Calu3 (cell line): ENCODE data around the gene LRP2. TPM values are rescaled to one million over a fixed set of nuclear protein-coding genes. Genes with fewer than 3 reads are reported as not detected.

Experiments used
- BruUV-seq: library from RNA; stranded (reverse); fragments of 400-500 nt; replicated peaks from 2 replicates; lab custom pipeline; 2021; lab: Mats Ljungman, UMichigan
- CTCF ChIA-PET: fragments of 300-600 bp; sonication (Branson Sonifier 250); formaldehyde crosslinking; loops from one replicate; lab custom pipeline; 2022; ENCODE audit warnings: antibody characterized with exemption; lab: Charles Lee
- DNase-seq: peaks from one replicate; pipeline ENCODE4 v3.0.0; 2022
- H3K27ac Mint-ChIP-seq: one replicate; pipeline ENCODE4 v1.8.0; 2022; ENCODE audit warnings: mixed read lengths; ENCODE audit not compliant: unreplicated experiment
- H3K27me3 Mint-ChIP-seq: one replicate; pipeline ENCODE4 v1.8.0; 2022; ENCODE audit warnings: mixed read lengths; ENCODE audit not compliant: unreplicated experiment
- H3K36me3 Mint-ChIP-seq: one replicate; pipeline ENCODE4 v1.8.0; 2022; ENCODE audit warnings: mild to moderate bottlenecking, moderate library complexity, mixed read lengths; ENCODE audit not compliant: insufficient read depth, unreplicated experiment
- H3K4me1 Mint-ChIP-seq: one replicate; pipeline ENCODE4 v1.8.0; 2022; ENCODE audit warnings: mild to moderate bottlenecking, low read depth, mixed read lengths; ENCODE audit not compliant: unreplicated experiment
- H3K4me3 Mint-ChIP-seq: one replicate; pipeline ENCODE4 v1.8.0; 2022; ENCODE audit warnings: mild to moderate bottlenecking, low read depth, moderate library complexity, mixed read lengths; ENCODE audit not compliant: unreplicated experiment
- H3K9me3 Mint-ChIP-seq: one replicate; pipeline ENCODE4 v1.8.0; 2022; ENCODE audit warnings: low read depth, mixed read lengths; ENCODE audit not compliant: unreplicated experiment
- CTCF ChIP-seq: fragments of 200-600 bp; IDR thresholded peaks from one replicate; pipeline ENCODE4 v1.8.0; 2022; ENCODE audit warnings: antibody characterized with exemption; ENCODE audit not compliant: unreplicated experiment
- intact Hi-C: fragments of 100-400 bp; cut with micrococcal nuclease; formaldehyde crosslinking; loops from one replicate; pipeline ENCODE4 v1.10.0; 2022; ENCODE audit not compliant: unreplicated experiment
- total RNA-seq: library from RNA; stranded (reverse); gene quantifications from 2 replicates; pipeline ENCODE4 v1.2.3, GENCODE V29; 2022

LRP2 gene
- total RNA-seq, 1 experiment from 2014 or later = 0.66 TPM

GRCh38 chr2:169200756-169201155 lies 161.6 kb downstream of the LRP2 start:
- no peaks in the 10 kb centered on the region for H3K36me3 Mint-ChIP-seq
- DNase-seq = no peak
- intact Hi-C loops = no loop called here

GRCh38 chr2:169193618-169194017 lies 168.7 kb downstream of the LRP2 start:
- H3K27me3 Mint-ChIP-seq = peaks cover 37% of the 10 kb centered on the region
- H3K4me1 Mint-ChIP-seq = no peaks in the 10 kb centered on the region
- no peaks in the 10 kb centered on the region for H3K36me3 Mint-ChIP-seq
- no peak overlapping the region for H3K4me3 Mint-ChIP-seq
- CTCF ChIA-PET = no interaction called here
- no peak for TF ChIP-seq CTCF
- no peak overlapping the region for H3K27ac Mint-ChIP-seq
- no peak for DNase-seq
- no peaks in the 10 kb centered on the region for H3K9me3 Mint-ChIP-seq
- intact Hi-C loops = no loop called here
- BruUV-seq = no TSS peak

More at GRCh38 chr2:169200756-169201155, 161.6 kb downstream of the LRP2 start:
- Mint-ChIP-seq H3K27ac (no peak overlapping the region), H3K4me3 (no peak overlapping the region), H3K27me3 (no peaks in the 10 kb centered on the region), H3K4me1 (no peaks in the 10 kb centered on the region), H3K9me3 (no peaks in the 10 kb centered on the region)
- no TSS peak for BruUV-seq
- CTCF ChIA-PET = interaction anchor here (0.7 kb wide), 1 partner anchor 21 kb away, joined by 3 read pairs; no protein-coding TSS in a partner anchor
- TF ChIP-seq CTCF = no peak

GRCh38 chr2:169190197-169190775 lies 172.0 kb downstream of the LRP2 start:
- no peaks in the 10 kb centered on the region for H3K4me1 Mint-ChIP-seq
- no TSS peak for BruUV-seq
- no peak for TF ChIP-seq CTCF
- no peaks in the 10 kb centered on the region for H3K9me3 Mint-ChIP-seq
- intact Hi-C loops = no loop called here
- H3K27me3 Mint-ChIP-seq = peaks cover 38% of the 10 kb centered on the region
- H3K4me3 Mint-ChIP-seq = no peak overlapping the region
- H3K27ac Mint-ChIP-seq = no peak overlapping the region
- H3K36me3 Mint-ChIP-seq = no peaks in the 10 kb centered on the region
- CTCF ChIA-PET = interaction anchor here (1.3 kb wide), 1 partner anchor 31 kb away, joined by 3 read pairs; no protein-coding TSS in a partner anchor
- DNase-seq = no peak

- no peak overlapping the region for H3K4me3 Mint-ChIP-seq
- peaks cover 38% of the 10 kb centered on the region for H3K27me3 Mint-ChIP-seq
- H3K36me3 Mint-ChIP-seq = no peaks in the 10 kb centered on the region
- H3K4me1 Mint-ChIP-seq = peaks cover 6% of the 10 kb centered on the region
- DNase-seq = no peak
- intact Hi-C loops = no loop called here
- no TSS peak for BruUV-seq
- TF ChIP-seq CTCF = no peak
- H3K9me3 Mint-ChIP-seq = no peaks in the 10 kb centered on the region
- CTCF ChIA-PET = interaction anchor here (0.8 to 1.3 kb wide), 2 partner anchors 33 to 46 kb away, joined by 3 read pairs; no protein-coding TSS in a partner anchor
- no peak overlapping the region for H3K27ac Mint-ChIP-seq
Measured at GRCh38 chr2:169189132-169189531, 173.2 kb downstream of the LRP2 start.
